K562 (cell line): ENCODE measurements around the gene UBXN6. TPM values are rescaled to one million over a fixed set of nuclear protein-coding genes. Genes with fewer than 3 reads are reported as not detected.

ENCODE experiments used
- C11orf30 ChIP-seq: fragments of 450-650 bp; IDR thresholded peaks from 2 replicates; pipeline ENCODE4 v1.6.1; 2016; ENCODE audit warnings: low read depth, mild to moderate bottlenecking
- CEBPG ChIP-seq, 3 experiments: fragments of 200-800 bp in 1 of 3; sonication (Bioruptor generic) in 1 of 3; sonication (generic) in 1 of 3; formaldehyde crosslinking in 1 of 3; IDR thresholded peaks in 2 of 3; conservative IDR thresholded peaks in 1 of 3; 2 replicates each; pipeline versions ENCODE4 v1.6.1 to v1.8.0; 2016 to 2022; ENCODE audit warnings: missing compliant biosample characterization in 2 of 3, missing genetic modification characterization in 2 of 3, mild to moderate bottlenecking in 1 of 3, missing genetic modification reagents in 1 of 3
- CTBP1 ChIP-seq: fragments of 450-650 bp; IDR thresholded peaks from 2 replicates; pipeline ENCODE4 v1.6.1; 2016; ENCODE audit warnings: borderline replicate concordance
- ETV1 ChIP-seq: fragments of 450-650 bp; conservative IDR thresholded peaks from 2 replicates; pipeline ENCODE4 v1.6.1; 2016; ENCODE audit warnings: missing genetic modification characterization, control low read depth, low read depth, missing compliant biosample characterization
- MBD2 ChIP-seq: sonication (generic); IDR thresholded peaks from 2 replicates; pipeline ENCODE4 v1.6.1; 2016; ENCODE audit warnings: low read depth, borderline replicate concordance
- RBM25 ChIP-seq: fragments of 200-400 bp; formaldehyde crosslinking; IDR thresholded peaks from 2 replicates; pipeline ENCODE4 v1.6.1; 2018; ENCODE audit warnings: low read length, low read depth, moderate library complexity; ENCODE audit not compliant: severe bottlenecking
- TAF9B ChIP-seq: fragments of 450-650 bp; IDR thresholded peaks from 2 replicates; pipeline ENCODE4 v1.6.1; 2018; ENCODE audit warnings: mild to moderate bottlenecking; ENCODE audit not compliant: partially characterized antibody
- TBP ChIP-seq: optimal IDR thresholded peaks from 2 replicates; pipeline ENCODE3; 2011; ENCODE audit warnings: low read depth, low read length, improper control_type of control experiment
- TEAD1 ChIP-seq, 2 experiments: fragments of 450-650 bp in 1 of 2; sonication (generic) in 1 of 2; formaldehyde crosslinking; IDR thresholded peaks; 2 replicates each; pipeline versions ENCODE4 v1.4.0 to v1.8.0; 2020 to 2022; ENCODE audit warnings: mild to moderate bottlenecking in 2 of 2, missing genetic modification reagents in 1 of 2
- TRIM28 ChIP-seq: fragments of 450-650 bp; IDR thresholded peaks from 2 replicates; pipeline ENCODE4 v1.6.1; 2017
- U2AF1 ChIP-seq: fragments of 200-400 bp; formaldehyde crosslinking; optimal IDR thresholded peaks from 2 replicates; pipeline ENCODE3; 2017; ENCODE audit warnings: mild to moderate bottlenecking, low read depth, low read length, moderate library complexity
- ZFPM2 ChIP-seq: fragments of 250-450 bp; sonication (Bioruptor Pico); IDR thresholded peaks from 2 replicates; pipeline ENCODE4 v1.5.1; 2022; ENCODE audit warnings: mild to moderate bottlenecking
- polyA plus RNA-seq, 8 experiments: library from polyadenylated mRNA; depleted of rRNA in 4 of 8; stranded (reverse) in 5 of 8; unstranded in 3 of 8; fragments of >200 nt; fragmentation: Nextera tagmentation in 2 of 8; fragmentation: Illumina TruSeq in 1 of 8; extraction: Ambion mirVana in 2 of 8; extraction: Trizol in 1 of 8; gene quantifications; 2 replicates each; pipeline versions ENCODE4 v1.2.1 to v1.2.3, GENCODE V29; 2011 to 2014; ENCODE audit warnings: inconsistent platforms in 1 of 8, missing spikeins in 1 of 8
- total RNA-seq, 7 experiments: library from RNA; depleted of rRNA in 6 of 7; stranded (reverse); fragments of >200 nt in 6 of 7; fragmentation: Illumina TruSeq in 2 of 7; extraction: Trizol in 2 of 7; gene quantifications; 2 replicates each; pipeline versions ENCODE4 v1.2.1 to v1.2.3, GENCODE V29; 2011 to 2021; ENCODE audit warnings: low replicate concordance in 1 of 7
- TF ChIP-seq, protein P1 (sequence below), 2 experiments: IDR thresholded peaks; 2 replicates each; pipeline ENCODE4 v1.6.1; 2012; ENCODE audit warnings: improper control_type of control experiment in 2 of 2, low read depth in 2 of 2, low read length in 2 of 2, borderline replicate concordance in 1 of 2
- TF ChIP-seq, protein P2 (sequence below): fragments of 450-650 bp; formaldehyde crosslinking; IDR thresholded peaks from 2 replicates; pipeline ENCODE4 v1.4.0; 2020; ENCODE audit warnings: mild to moderate bottlenecking, mixed read lengths
- TF ChIP-seq, protein P3 (sequence below): sonication (generic); formaldehyde crosslinking; IDR thresholded peaks from 2 replicates; pipeline ENCODE4 v1.8.1; 2023; ENCODE audit warnings: mild to moderate bottlenecking, missing genetic modification reagents
- TF ChIP-seq, protein P4 (sequence below), 2 experiments: fragments of 450-650 bp in 1 of 2; sonication (generic) in 1 of 2; formaldehyde crosslinking; conservative IDR thresholded peaks; 2 replicates each; pipeline versions ENCODE4 v1.4.0 to v1.8.1; 2020 to 2022; ENCODE audit warnings: mild to moderate bottlenecking in 1 of 2, missing genetic modification reagents in 1 of 2
- TF ChIP-seq, protein P5 (sequence below): fragments of 450-650 bp; IDR thresholded peaks from 2 replicates; pipeline ENCODE4 v1.6.1; 2016; ENCODE audit warnings: antibody characterized with exemption

The UBXN6 gene
- total and polyA plus RNA-seq, 9 of the 15 experiments (the other 6 are each of a cell fraction or from before 2014, with no cell fraction given): 0.48 to 90.2 (median 29.5) TPM

DNA sequence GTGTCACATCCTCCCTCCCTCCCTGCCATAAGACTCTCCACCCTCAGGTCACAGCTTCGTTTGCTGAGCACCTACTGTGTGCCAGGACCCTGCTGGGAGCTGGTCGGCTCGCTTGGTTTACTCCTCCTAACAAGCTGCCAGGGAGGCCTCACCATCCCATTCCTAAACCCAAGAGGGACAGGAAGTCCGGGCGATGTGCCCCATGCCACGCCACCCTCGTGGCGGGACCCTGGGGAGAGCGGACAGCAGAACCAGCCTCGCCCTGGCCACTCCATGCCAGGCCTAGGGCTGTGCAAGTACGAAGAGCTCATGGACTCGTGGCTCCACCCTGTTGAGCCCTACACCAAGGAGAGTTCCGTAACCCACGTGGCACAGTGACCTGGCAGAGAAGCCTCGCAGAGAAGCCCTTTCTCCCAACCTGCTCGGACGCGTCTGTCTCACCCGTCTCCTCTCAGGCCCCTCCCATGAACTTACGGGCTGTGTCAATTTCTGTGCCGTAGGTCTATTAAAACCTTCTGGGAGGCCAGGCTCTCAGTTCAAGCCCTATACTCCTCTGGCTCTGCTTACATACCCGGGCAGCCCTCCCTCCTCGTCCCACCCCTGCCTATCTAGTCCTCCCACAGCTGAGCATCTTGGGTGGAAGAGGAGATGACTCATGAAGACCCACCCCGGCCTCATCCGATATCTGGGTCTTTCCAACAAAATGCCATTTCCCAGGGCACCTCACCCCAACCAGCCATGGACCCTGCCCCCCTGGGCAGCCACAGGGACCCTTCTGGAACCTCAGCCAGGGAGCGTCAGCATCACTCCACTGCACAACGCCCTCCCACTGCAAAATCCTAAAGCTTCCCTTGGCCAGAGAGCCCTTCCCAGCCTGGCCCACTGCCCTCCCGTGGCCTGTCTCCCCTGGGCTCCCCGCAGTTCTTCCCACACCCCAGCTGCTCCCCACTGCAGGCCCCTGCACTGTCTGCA lies 2.6 kb downstream of the UBXN6 start (continued):
- TF ChIP-seq TAF9B (no peak), U2AF1 (no peak), RBM25 (no peak), CTBP1 (peak; percentile 31; the same call in 1 of the 2 replicates), TBP (no peak), C11orf30 (no peak), MBD2 (peak; percentile 52; the same call in 1 of the 2 replicates), CEBPG (CRISPR knock-in tag; IDR thresholded peaks at IDR 0.05) (no peak), CEBPG (tag; conservative IDR thresholded peaks at IDR 0.05 in 1 of 2, IDR thresholded peaks at IDR 0.05 in 1 of 2) (no peak), ZFPM2 (CRISPR knock-in tag) (no peak), TEAD1 (CRISPR knock-in tag; IDR thresholded peaks at IDR 0.05) (peak in 1 of 2 experiments; percentile 20; a peak in 1 of 4 replicates), TRIM28 (0 out of 2 replicates have a peak, but pooled peaks have one; percentile 25), ETV1 (tag) (no peak)
- TF ChIP-seq, protein P1, sequence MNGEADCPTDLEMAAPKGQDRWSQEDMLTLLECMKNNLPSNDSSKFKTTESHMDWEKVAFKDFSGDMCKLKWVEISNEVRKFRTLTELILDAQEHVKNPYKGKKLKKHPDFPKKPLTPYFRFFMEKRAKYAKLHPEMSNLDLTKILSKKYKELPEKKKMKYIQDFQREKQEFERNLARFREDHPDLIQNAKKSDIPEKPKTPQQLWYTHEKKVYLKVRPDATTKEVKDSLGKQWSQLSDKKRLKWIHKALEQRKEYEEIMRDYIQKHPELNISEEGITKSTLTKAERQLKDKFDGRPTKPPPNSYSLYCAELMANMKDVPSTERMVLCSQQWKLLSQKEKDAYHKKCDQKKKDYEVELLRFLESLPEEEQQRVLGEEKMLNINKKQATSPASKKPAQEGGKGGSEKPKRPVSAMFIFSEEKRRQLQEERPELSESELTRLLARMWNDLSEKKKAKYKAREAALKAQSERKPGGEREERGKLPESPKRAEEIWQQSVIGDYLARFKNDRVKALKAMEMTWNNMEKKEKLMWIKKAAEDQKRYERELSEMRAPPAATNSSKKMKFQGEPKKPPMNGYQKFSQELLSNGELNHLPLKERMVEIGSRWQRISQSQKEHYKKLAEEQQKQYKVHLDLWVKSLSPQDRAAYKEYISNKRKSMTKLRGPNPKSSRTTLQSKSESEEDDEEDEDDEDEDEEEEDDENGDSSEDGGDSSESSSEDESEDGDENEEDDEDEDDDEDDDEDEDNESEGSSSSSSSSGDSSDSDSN (IDR thresholded peaks at IDR 0.05; ENCODE audit: borderline replicate concordance in 1 of 2, low read depth in 2 of 2, low read length in 2 of 2): 0 out of 4 replicates have a peak, but pooled peaks of 1 of the 2 experiments have one; percentile 24
- TF ChIP-seq, protein P2, sequence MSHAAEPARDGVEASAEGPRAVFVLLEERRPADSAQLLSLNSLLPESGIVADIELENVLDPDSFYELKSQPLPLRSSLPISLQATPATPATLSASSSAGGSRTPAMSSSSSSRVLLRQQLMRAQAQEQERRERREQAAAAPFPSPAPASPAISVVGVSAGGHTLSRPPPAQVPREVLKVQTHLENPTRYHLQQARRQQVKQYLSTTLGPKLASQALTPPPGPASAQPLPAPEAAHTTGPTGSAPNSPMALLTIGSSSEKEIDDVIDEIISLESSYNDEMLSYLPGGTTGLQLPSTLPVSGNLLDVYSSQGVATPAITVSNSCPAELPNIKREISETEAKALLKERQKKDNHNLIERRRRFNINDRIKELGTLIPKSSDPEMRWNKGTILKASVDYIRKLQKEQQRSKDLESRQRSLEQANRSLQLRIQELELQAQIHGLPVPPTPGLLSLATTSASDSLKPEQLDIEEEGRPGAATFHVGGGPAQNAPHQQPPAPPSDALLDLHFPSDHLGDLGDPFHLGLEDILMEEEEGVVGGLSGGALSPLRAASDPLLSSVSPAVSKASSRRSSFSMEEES (CRISPR knock-in tag): no peak
- TF ChIP-seq, protein P3, sequence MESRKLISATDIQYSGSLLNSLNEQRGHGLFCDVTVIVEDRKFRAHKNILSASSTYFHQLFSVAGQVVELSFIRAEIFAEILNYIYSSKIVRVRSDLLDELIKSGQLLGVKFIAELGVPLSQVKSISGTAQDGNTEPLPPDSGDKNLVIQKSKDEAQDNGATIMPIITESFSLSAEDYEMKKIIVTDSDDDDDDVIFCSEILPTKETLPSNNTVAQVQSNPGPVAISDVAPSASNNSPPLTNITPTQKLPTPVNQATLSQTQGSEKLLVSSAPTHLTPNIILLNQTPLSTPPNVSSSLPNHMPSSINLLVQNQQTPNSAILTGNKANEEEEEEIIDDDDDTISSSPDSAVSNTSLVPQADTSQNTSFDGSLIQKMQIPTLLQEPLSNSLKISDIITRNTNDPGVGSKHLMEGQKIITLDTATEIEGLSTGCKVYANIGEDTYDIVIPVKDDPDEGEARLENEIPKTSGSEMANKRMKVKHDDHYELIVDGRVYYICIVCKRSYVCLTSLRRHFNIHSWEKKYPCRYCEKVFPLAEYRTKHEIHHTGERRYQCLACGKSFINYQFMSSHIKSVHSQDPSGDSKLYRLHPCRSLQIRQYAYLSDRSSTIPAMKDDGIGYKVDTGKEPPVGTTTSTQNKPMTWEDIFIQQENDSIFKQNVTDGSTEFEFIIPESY (CRISPR knock-in tag): no peak
- TF ChIP-seq, protein P4, sequence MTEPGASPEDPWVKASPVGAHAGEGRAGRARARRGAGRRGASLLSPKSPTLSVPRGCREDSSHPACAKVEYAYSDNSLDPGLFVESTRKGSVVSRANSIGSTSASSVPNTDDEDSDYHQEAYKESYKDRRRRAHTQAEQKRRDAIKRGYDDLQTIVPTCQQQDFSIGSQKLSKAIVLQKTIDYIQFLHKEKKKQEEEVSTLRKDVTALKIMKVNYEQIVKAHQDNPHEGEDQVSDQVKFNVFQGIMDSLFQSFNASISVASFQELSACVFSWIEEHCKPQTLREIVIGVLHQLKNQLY (CRISPR knock-in tag; conservative IDR thresholded peaks at IDR 0.05): no peak
- TF ChIP-seq, protein P5, sequence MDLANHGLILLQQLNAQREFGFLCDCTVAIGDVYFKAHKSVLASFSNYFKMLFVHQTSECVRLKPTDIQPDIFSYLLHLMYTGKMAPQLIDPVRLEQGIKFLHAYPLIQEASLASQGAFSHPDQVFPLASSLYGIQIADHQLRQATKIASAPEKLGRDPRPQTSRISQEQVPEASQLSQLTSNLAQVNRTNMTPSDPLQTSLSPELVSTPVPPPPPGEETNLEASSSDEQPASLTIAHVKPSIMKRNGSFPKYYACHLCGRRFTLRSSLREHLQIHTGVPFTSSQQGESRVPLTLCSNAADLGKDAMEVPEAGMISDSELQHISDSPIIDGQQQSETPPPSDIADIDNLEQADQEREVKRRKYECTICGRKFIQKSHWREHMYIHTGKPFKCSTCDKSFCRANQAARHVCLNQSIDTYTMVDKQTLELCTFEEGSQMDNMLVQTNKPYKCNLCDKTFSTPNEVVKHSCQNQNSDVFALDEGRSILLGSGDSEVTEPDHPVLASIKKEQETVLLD: no peak; the same call in 1 of the 2 replicates
